Hindlimb muscle (tissue), 1 donor: ENCODE results near the gene FMN1. TPM values are rescaled to one million over a fixed set of nuclear protein-coding genes. Genes with fewer than 3 reads are reported as not detected.
"Not testable (repeated sequence)": the region's sequence is repeated elsewhere in the genome, so short reads cannot be mapped to it uniquely, and the experiment has no call there.

ENCODE experiments used
- DNase-seq: peaks from one replicate; pipeline ENCODE4 v3.0.0-alpha.2; 2013
- polyA plus RNA-seq: library from polyadenylated mRNA; unstranded; fragments of 120-200 nt; gene quantifications from one replicate; pipeline ENCODE4 v1.2.1, GENCODE V29; 2013; ENCODE audit not compliant: insufficient read length

FMN1 gene
- polyA plus RNA-seq, 1 donor = 1.6 TPM

DNA sequence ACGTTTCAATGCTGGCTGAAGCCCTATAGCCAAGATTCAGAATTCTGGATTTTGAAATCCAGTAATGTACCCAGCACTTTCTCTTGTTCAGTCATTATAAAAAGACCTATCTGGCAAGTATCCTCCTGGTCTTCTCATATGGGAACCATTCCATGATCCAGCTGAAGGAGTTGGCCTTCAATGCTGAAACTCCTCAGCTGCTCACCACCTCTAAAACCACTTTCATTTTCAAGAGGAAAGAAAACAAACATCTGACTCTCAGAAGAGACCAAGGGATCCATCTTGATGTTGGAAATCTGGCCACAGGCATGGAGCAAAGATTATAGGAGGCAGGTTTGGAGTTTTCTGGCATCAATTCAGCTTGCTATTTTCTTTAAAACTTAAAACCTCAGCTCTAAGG is 235.4 kb downstream of the FMN1 start:
- no peak for DNase-seq

DNA sequence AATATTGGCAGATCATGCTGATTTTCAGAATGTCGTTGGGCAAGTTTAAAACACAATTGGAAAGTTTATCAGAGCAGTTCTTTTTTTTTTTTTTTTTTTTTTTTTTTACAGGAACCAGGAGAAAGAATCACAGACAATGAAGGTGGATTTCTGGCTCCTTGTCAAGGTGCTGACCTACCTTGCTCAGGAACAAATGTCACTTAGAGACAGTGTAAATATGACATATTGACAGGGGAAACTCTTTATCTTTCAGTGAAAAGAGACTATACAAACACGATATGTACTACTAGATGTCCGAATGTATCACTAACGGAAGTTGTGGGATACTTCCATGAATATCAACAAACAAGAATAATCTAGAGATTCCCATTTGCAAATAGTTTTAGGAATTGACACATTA is 237.3 kb downstream of the FMN1 start:
- DNase-seq = no peak

DNA sequence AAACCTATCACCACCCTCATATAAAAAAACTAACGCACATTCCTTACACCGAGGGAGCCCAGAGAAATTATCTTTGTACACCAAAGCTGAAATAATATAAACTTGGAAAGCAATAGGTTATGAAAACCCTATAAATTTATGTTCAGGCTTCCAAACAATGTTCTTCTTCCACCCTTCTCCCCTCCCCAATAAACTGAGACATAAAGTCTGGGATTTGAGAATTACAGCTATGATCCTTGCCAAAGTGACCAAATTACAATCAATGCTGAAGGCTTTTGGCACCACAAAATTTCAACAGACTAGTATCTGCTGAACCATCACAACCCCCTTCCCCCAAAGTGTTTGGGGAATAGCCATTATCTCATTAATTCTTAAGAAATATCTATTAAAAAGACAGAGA is 237.8 kb downstream of the FMN1 start:
- DNase-seq = no peak

DNA sequence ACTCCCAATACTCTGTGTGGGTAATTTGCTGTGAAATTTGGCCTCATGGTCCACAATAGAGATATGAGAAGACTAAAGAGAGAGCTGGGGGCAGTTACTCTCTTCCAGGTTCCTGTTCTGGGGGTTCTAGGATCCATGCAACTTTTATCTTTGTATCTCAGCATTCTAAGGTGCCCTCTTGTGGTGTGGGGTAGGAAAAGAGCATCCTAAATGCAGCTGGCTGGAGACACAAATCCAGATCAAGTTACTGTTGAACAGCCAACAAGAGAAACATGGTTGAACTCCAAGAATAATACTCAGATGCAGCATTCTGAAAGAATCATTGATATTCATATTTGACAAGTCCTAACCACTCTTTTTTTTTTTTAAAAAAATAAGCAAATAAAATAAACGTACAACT is 238.5 kb downstream of the FMN1 start:
- DNase-seq = no peak

DNA sequence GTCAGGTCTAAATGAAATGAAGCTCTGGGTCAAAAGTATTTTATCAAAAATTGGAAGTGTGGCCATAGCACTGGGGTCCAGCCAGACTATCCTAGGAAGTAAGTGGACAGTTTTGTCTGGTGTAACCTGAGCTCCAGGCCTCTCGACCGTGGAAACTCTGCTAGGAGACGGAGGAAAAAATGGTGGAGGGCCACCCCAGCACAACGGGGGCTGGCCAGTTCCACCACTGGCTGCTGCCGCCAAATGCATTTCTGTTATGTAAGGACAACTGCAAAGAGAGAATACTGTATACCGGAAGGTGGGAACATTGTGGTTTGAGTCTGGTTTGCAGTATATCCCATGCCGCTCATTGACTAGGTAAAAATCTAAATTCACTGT is 241.0 kb downstream of the FMN1 start:
- DNase-seq = no peak

DNA sequence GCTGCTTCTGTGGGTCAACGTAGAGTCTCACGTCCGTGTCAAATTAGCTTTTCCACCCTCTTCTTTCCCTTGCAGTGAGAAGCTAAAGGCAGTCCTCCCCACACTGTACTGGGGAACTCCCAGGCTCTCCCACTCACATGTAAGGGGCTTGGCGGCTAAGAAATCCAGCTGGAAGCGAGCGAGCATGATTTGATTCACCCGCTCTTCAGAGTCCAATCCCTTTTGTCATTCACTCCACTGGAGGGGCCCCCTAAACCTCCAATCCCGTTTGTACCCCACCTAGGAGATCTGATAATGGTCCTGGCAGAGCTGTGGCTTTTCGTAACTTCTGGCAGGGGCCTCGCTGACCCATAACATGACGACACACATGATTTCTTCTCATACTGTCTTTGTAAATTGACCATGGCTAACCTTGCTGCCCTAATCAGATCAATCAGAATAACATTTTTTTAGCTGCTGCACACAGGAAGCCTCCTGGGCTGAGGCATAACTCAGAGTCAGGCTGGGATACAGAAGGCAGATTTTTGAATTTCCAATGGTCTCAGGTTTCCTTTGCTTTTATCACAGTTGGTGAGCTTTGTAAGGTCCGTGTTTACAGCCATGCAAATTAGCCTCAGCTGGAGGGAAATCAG is 241.5 kb downstream of the FMN1 start:
- DNase-seq = peak; percentile 42

DNA sequence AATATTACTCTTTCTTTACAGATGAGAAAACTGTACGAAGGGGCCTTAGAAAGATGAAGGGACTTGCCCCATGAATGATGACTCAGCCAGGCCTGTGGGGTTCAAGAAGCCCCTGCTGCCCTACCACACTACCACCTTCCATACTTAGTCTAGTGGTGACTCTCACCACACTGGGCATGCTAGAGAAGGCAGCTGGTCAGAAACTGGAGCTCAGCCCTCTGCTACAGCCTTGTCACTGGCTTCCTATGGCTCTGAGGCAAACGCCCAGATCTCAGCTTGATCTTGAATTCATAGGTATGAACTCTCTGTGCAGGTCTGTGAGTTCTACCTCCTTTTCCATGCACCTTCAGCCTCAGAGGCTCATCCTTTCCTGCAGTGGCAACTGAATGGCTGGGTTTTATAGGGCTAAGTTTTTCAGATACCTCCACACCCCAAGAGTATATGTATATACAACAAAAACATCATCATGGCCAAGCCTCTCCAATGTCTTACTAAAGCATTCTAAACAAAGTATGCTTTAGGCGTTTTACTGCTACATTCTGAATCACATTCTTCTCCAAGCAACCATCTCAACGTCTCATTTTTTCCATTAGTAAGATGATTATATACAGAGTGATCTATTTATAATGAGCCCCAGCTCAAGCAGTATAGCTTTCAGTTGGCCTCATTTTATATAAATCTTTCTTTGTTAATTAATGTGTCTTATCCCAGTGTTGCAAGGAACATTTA is 242.6 kb downstream of the FMN1 start:
- DNase-seq = no peak

DNA sequence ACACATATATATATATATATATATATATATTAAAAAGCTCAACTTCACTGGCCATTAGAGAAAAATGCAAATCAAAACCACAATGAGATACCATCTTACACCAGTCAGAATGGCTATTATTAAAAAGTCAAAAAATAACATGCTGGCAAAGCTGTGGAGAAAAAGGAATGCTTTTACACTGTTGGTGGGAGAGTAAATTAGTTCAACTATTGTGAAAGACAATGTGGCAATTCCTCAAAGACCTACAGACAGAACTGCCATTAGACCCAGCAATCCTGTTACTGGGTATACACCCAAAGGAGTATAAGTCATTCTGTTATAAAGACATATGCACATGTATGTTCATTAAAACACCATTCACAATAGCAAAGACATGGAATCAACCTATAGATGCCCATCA is 244.5 kb downstream of the FMN1 start:
- DNase-seq = not testable (repeated sequence)

DNA sequence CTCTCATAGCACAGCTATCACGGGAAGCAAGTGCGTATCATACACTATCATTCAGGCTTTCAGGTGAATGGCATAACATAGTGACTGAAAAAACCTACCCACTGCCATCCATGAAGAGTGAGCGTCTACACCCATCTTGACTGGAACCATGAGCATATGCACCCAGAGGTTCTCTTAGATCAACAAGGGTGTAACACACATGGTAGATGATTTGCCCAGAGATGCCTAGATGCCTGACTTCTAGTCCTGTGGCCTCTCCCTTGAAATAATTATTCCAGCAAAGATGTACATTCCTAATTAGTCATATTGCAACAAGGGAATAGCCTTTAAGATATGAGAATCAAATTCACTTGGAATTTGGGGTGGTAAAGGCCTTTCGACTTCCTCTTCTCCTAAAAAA is 248.3 kb downstream of the FMN1 start:
- no peak for DNase-seq

DNA sequence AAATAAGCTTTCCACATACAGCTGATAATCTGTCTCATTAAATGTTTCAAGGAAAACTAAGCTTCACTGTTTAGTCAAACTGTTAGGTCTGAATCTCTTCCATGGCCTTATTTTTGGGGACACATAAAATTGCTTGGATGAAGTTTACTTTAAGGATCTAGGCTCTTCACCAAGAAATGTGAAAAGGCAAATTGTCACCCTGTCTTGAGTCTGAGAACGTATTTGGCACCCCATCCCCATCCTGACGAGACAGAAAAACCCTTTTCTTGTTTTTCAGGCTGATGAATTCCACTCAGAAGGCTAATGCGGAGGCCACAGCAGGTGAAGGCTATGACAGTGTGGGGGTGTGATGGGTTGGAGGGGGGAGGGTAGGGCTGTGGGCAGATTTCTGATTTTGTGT is 250.1 kb downstream of the FMN1 start:
- no peak for DNase-seq

DNA sequence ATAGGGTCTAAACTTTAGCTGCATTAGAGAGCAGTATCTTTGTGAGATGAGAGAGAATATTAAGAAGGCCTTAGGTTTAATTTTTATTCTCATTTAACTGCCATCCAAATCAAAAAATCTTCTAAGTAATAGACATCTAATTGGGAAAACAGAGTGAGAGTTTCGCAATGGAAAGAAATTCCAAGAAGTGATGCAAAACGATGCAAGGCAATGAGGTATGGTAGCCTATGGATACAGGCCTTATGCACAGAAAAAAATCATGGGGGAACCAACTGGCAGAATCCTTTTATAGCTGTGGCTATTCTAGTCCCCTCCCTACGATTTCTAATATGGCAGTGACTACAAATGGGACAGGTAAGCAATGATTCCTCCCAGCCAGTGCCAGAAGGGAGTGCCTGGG is 250.8 kb downstream of the FMN1 start:
- DNase-seq = no peak

DNA sequence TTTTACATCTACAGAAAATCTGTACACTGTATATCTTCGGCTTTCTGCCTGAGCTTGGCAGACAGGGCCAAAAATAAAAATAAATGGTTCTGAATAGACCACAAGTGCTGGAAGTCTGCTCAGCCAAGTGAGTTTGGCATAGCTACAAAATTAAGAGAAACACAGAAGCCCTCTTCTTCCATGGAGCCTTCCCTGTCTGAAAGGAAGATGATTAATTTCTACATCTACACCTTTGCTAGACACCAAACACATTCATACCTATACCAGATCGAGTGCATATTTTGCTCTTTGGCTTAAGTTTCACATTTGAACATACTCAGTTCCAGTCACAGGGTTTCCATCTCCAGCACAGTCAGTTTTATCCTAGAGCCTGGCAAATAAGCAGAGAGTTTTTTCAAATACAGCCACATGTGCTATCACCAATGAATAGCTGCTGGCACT is 252.1 kb downstream of the FMN1 start:
- DNase-seq = no peak

DNA sequence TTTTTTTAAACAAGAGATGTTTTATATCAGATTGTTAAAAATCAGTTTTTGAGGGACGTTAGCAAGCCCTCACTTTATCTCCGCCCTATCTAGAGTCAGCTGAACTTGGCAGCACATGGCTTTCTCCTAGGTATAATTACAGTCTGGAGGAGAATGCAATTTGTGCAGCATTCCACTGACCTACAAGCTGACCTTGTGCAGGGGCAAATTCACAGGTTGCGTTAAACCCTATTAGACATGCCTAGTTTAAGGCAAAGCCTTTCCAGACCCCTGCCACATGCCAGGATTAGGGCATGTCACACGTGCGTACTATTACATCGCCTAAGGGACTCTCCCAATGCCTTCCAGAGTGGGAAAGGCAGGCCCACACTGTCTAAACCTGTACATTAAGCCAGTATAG is 252.7 kb downstream of the FMN1 start:
- no peak for DNase-seq

DNA sequence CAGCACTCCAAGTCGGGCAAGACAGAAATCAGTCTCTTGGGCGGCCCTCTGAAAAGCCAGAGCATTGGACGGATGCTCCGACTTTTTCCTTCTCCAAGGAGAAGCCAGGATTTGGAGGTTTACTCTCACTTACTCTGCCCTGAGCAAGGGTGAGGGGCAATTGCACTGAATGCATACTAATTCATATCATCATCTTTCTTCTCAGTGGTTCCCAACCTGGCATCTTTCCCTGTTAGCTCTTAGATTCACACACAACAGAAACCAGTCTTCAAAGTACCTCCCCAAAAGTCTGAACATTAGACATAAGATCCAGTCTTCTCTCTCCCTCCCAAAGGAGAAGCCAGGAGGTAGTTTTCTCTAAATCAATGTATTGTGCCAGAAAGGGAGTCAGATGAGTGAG is 257.5 kb downstream of the FMN1 start:
- DNase-seq = no peak

DNA sequence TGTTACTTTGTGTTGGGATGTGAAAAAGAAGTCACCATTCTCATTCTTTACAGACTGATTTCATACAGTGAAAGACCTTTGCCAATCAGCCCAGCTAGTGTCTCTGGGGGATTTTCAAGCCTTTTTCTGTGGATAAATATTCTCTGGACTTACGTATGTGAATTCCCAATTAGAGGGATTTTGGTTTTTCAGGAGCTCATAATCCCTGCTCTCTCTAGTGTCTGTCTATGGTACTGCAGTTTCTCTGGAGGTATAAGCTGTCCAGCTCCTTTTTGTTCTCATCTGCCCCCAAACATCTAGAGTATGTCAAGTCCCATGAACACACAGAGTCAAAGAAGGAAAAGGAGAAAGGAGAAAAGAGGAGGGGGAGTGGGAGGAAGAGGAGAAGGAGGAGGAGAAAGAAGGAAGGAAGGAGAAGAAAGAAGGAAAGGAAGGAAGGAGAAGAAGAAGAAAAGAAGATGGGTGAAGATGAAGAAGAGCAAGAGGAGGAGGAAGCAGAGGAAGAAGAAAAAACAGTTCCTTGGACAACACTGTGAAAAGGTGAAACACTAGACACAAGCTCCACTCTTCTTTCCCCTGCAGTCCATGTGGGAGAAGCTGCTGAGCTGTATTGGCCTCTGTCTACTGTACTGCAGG is 258.1 kb downstream of the FMN1 start:
- DNase-seq = no peak

DNA sequence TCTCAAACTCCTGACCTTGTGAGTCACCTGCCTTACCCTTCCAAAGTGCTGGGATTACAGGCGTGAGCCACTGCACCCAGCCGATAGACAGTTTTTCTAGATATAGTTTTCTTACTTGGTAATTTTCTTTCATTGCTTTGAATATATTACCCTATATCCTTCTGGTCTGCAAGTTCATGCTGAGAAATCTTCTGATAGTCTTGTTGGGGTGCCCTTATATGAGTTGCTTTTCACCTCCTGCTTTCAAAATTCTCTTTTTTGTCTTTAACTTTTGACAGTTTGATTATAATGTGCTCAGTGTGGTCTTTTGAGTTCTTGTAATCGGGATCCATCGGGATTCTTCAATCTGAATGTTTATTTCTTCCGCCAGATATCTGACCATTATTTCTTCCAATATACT is 259.4 kb downstream of the FMN1 start:
- no peak for DNase-seq

DNA sequence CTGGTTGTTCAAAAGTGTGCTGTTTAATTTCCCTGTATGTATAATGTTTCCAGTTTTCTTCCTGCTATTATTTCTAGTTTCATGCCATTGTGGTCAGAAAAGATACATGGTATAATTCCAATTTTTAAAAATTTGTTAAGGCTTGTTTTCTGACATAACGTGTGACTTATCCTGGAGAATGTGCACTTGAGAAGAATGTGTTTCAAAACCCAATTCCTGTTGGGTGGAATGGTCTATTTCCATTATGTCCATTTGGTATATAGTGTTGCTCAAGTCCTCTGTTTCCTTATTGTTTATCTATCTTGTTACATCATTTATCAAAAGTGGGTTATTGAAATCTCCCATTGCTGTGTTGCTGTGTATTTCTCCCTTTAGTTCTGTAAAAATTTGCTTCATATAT is 261.3 kb downstream of the FMN1 start:
- no peak for DNase-seq

DNA sequence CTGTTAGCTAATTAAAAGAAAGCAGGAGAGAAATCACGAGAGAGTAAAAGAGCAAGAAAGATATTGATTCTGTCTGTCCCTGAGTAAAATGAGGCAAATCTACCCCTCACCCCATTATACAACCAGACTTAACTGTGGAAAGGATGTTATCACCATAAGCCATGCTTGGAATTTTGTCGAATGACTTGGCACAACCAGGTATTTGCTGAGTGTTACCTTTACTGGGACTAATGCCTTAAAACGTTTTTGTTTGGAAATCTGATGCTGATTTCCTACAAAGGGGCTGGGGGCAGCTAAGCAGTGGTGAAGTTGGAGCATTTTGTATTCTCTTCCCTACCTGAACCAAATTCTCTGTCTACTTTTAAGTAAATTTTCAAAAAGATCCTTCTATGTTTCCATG is 265.6 kb downstream of the FMN1 start:
- DNase-seq = no peak

DNA sequence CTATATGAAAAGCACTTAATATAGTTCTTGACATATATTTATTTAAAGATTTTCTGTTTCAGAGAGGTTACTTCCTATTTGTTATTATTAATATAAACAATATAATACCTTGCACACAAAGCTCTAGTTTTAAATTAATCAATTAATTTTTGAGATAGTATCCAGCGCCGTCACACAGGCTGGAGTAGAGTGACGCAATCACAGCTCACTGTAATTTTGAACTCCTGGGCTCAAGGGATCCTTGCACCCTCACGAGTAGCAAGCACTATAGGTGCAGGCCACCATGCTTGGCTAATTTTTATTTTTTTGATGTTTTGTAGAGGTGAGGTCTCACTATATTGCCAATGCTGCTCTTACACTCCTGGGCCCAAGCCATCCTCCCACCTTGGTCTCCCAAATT is 267.4 kb downstream of the FMN1 start:
- DNase-seq = no peak

DNA sequence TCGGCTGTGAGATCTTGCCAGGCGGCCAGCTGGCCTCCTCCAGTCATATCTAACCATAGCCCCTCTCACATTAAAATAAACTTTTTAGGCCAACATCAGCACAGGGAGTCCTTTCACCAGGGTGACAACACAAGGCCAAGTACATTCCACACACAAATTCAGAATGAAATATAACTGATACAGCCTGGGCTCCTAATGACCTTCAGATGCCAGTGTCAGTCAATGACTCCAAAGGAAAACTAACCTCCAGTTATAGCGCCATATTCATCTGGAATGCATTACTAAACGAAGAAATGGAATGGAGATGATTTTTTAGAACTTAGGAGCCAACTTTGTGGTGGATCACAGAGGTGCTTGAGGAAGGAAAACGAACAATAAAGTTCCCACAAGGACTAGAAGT is 271.3 kb downstream of the FMN1 start:
- no peak for DNase-seq

DNA sequence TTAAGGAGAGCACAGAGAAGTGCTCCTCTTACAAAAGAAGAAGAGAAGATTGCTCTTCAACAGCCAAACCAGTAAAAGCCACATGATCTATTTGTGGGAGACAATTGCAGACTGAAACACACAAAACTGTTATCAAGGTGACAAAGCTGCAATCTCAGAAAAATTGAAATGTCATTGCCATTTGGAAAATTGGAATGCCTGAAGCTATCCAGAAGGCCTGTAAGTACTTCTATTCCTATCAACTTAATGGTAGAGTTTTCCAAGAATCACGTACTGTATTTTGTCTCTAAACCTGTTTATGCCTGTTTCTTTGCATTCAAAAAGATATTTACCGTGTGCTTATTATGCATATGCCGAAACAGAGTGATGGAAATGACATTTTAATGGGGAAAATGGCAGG is 272.0 kb downstream of the FMN1 start:
- DNase-seq = no peak

DNA sequence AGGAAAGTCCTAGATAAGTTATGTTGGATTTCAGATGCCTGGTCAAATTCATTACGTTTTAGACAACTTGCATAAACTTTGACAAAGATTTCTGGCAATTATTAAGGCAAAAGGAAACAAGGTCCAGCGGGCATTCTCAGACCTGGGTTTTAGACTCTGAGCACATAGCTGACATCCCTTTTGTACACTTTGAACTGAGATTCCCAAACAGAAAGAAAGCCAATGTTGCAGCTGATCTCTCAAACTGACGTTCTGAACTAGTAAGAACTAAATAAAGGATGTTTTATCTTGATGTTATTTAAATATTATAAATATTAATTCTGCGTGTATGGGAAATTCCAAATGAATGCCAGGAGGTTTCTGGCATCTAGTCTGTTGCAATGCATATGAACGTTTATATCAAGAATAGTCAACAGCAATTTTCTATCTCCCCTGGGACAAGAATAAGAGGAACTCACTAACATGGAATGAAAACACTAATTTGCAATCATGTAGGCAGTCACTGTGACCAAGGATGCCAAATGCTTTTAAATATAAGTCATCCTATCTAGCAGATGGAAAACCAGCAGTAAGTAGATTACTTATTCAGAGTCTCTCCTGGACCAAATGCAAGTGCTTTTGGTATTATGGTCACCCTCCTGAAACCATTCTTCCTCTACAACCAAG is 274.6 kb downstream of the FMN1 start:
- DNase-seq = no peak

DNA sequence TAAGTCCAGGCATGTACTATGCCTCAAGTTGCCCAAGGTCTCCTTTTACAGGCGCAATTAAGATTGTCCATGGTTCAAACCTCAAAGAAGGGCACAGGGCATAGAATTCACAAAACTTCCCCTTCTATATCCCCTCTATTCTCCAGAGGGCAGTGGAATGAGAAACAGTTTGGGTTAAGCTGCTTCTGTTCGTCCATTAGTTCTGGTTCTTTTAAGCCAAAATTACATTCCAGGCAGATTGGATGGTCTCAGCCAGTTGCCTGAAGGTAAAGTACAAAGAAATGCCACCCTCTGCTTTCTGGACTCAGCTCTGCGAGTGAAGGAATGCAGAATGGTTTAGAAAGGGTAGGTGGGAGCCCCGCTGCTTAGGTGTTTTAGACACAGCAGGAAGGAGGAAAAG is 276.0 kb downstream of the FMN1 start:
- DNase-seq = no peak

DNA sequence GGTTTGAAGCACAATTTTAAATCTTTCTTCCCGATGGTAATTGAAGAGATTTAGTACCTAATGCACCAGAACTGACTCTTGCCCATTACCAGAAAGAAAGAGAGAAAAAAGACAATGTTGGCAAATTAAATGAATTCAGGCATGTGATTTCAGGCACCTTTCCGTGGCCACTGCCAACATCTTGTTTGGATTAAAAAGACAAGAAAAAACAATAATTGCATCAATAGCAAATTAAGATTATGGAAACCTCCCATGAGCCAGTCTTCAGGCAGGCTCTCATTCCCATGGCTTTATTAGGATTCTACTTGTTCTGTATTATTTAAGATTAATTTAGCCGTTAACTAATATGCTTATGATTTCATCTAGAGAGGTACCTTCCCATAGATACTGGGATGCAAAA is 283.7 kb downstream of the FMN1 start:
- no peak for DNase-seq
